PC-9 (cell line): ENCODE data around the gene TRIM24. TPM values are rescaled to one million over a fixed set of nuclear protein-coding genes. Genes with fewer than 3 reads are reported as not detected.

ENCODE experiments used
- BruUV-seq: library from RNA; stranded (reverse); fragments of 400-500 nt; replicated peaks from 2 replicates; lab custom pipeline; 2021; lab: Mats Ljungman, UMichigan
- CTCF ChIA-PET: fragments of 300-600 bp; sonication (Branson Sonifier 250); formaldehyde crosslinking; loops from one replicate; lab custom pipeline; 2022; ENCODE audit warnings: antibody characterized with exemption; lab: Charles Lee
- POLR2A ChIA-PET: fragments of 300-600 bp; sonication (Branson Sonifier 250); formaldehyde crosslinking; loops from one replicate; lab custom pipeline; 2022; ENCODE audit warnings: antibody characterized with exemption; ENCODE audit not compliant: unreplicated experiment; lab: Charles Lee
- DNase-seq, 2 experiments: peaks; one replicate each; pipeline versions ENCODE4 v3.0.0 to v3.0.0-alpha.2; 2015 to 2022; ENCODE audit warnings: mixed read lengths in 1 of 2
- H2AFZ ChIP-seq: fragments of 200-600 bp; sonication (generic); 2 replicates; pipeline ENCODE4 v1.8.1; 2017; ENCODE audit warnings: antibody characterized with exemption
- H3F3A ChIP-seq: fragments of 200-600 bp; sonication (generic); 2 replicates; pipeline ENCODE4 v1.8.1; 2017; ENCODE audit warnings: antibody characterized with exemption, mild to moderate bottlenecking, low read depth; ENCODE audit not compliant: insufficient read depth
- H3K27ac ChIP-seq: fragments of 200-600 bp; sonication (generic); 2 replicates; pipeline ENCODE4 v1.6.1; 2016; ENCODE audit warnings: mixed run types
- H3K27me3 ChIP-seq: fragments of 200-600 bp; sonication (generic); 2 replicates; pipeline ENCODE4 v1.6.1; 2016; ENCODE audit warnings: low read depth, mixed run types; ENCODE audit not compliant: insufficient read depth
- H3K36me3 ChIP-seq: fragments of 200-600 bp; sonication (generic); 2 replicates; pipeline ENCODE4 v1.6.1; 2016; ENCODE audit warnings: low read depth, mixed run types
- H3K4me1 ChIP-seq: fragments of 200-600 bp; sonication (generic); replicated peaks from 2 replicates; pipeline ENCODE4 v1.6.1; 2016; ENCODE audit warnings: mixed run types; ENCODE audit not compliant: insufficient read depth
- H3K4me2 ChIP-seq: fragments of 200-600 bp; sonication (generic); 2 replicates; pipeline ENCODE4 v1.6.1; 2017; ENCODE audit warnings: mixed run types
- H3K4me3 ChIP-seq: fragments of 200-600 bp; sonication (generic); 2 replicates; pipeline ENCODE4 v1.6.1; 2016; ENCODE audit warnings: mixed run types
- H3K79me2 ChIP-seq: fragments of 200-600 bp; sonication (generic); 2 replicates; pipeline ENCODE4 v1.6.1; 2017; ENCODE audit warnings: low read depth, mixed run types
- H3K9me2 ChIP-seq: fragments of 200-600 bp; sonication (generic); 2 replicates; pipeline ENCODE4 v1.8.1; 2017; ENCODE audit warnings: mild to moderate bottlenecking; ENCODE audit not compliant: insufficient read depth
- H3K9me3 ChIP-seq: fragments of 200-600 bp; sonication (generic); 2 replicates; pipeline ENCODE4 v1.8.1; 2016; ENCODE audit warnings: low read depth; ENCODE audit not compliant: insufficient read depth
- H4K20me1 ChIP-seq: fragments of 200-600 bp; sonication (generic); 2 replicates; pipeline ENCODE4 v1.8.1; 2017; ENCODE audit not compliant: insufficient read depth
- EZH2 ChIP-seq: fragments of 200-600 bp; sonication (generic); IDR thresholded peaks from 2 replicates; pipeline ENCODE4 v1.8.0; 2017; ENCODE audit warnings: antibody characterized with exemption, low read depth
- intact Hi-C: fragments of 100-400 bp; cut with micrococcal nuclease; formaldehyde crosslinking; loops from one replicate; pipeline ENCODE4 v1.10.0; 2022; ENCODE audit not compliant: unreplicated experiment
- total RNA-seq: library from RNA; stranded (reverse); gene quantifications from 2 replicates; pipeline ENCODE4 v1.2.3, GENCODE V29; 2021
- TF ChIP-seq, protein P1 (sequence below): fragments of 200-600 bp; sonication (generic); conservative IDR thresholded peaks from 2 replicates; pipeline ENCODE4 v1.6.1; 2017; ENCODE audit warnings: mixed run types, antibody characterized with exemption, mild to moderate bottlenecking, moderate library complexity

The TRIM24 gene
- total RNA-seq, 1 experiment from 2014 or later: 20.5 TPM

DNA sequence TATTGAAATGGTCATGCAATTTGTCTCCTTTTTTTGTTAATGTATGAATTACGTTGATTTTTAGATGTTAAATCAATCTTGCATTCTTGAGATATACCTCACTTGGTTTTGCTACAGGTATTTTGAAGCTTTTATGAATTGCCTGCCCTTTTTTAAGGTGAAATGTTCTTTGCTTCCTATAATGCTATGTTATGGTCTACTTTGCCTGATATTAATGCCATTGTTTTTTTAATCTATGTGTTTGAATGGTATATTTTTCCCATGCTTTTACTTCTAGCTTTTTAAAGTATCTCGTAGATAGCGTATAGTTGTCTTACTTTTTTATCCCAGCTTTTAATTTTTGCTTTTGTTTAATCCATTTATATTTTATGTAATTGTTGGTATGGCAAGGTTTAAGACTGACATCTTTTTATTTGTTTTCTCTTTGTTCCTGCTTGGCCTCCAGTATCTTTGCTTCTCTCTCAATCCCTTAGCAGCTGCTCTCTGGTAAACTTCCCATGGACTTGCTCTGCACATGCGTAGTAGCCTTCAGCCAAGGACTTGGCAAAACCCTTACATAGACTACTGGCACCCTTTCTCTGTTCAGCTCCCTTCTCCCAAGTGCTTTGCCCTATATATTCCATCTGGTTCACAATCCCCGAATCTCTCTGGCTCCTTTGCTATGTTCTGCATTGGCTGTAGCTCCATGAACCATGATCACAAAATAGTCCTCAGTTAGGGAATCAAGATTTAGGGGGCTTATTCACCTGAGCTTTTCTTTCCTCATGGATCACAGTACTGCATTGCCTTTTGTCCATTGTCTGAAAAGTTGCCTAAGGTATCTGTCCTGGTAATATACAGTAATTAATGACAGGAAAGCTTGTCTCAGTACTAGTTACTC lies 8.4 kb downstream of the TRIM24 start:
- Histone ChIP-seq H3K4me3 (no peak overlapping the region), H3F3A (no peaks in the 10 kb centered on the region), H4K20me1 (peaks cover 7% of the 10 kb centered on the region), H3K9me3 (no peaks in the 10 kb centered on the region), H3K36me3 (peaks cover 4% of the 10 kb centered on the region; the same call in 1 of the 2 replicates), H3K4me2 (no peak overlapping the region), H3K4me1 (no peaks in the 10 kb centered on the region), H3K9me2 (no peaks in the 10 kb centered on the region), H3K27ac (no peak overlapping the region), H3K27me3 (no peaks in the 10 kb centered on the region), H3K79me2 (peaks cover 97% of the 10 kb centered on the region), H2AFZ (no peak overlapping the region)
- no peak for DNase-seq
- ChIA-PET POLR2A (interaction anchor here (0.7 kb wide), 1 partner anchor 528 kb away, joined by 4 read pairs; no protein-coding TSS in a partner anchor), CTCF (no interaction called here)
- TF ChIP-seq, protein P1, sequence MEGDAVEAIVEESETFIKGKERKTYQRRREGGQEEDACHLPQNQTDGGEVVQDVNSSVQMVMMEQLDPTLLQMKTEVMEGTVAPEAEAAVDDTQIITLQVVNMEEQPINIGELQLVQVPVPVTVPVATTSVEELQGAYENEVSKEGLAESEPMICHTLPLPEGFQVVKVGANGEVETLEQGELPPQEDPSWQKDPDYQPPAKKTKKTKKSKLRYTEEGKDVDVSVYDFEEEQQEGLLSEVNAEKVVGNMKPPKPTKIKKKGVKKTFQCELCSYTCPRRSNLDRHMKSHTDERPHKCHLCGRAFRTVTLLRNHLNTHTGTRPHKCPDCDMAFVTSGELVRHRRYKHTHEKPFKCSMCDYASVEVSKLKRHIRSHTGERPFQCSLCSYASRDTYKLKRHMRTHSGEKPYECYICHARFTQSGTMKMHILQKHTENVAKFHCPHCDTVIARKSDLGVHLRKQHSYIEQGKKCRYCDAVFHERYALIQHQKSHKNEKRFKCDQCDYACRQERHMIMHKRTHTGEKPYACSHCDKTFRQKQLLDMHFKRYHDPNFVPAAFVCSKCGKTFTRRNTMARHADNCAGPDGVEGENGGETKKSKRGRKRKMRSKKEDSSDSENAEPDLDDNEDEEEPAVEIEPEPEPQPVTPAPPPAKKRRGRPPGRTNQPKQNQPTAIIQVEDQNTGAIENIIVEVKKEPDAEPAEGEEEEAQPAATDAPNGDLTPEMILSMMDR: no peak
- no peak for TF ChIP-seq EZH2
- intact Hi-C loops: no loop called here
- no TSS peak for BruUV-seq

GRCh38 chr7:138470391-138471157 lies 10.5 kb downstream of the TRIM24 start:
- Histone ChIP-seq H3K27me3 (no peaks in the 10 kb centered on the region), H3K9me3 (no peaks in the 10 kb centered on the region), H3K4me1 (no peaks in the 10 kb centered on the region), H3K9me2 (no peaks in the 10 kb centered on the region), H3K36me3 (no peaks in the 10 kb centered on the region), H3F3A (no peaks in the 10 kb centered on the region), H3K79me2 (peaks cover 96% of the 10 kb centered on the region), H3K4me3 (no peak overlapping the region), H4K20me1 (peaks cover 7% of the 10 kb centered on the region), H2AFZ (no peak overlapping the region), H3K4me2 (no peak overlapping the region), H3K27ac (no peak overlapping the region)
- no peak for DNase-seq
- intact Hi-C loops: no loop called here
- CTCF ChIA-PET: no interaction called here
- POLR2A ChIA-PET: interaction anchor here (0.5 kb wide), 1 partner anchor 109 kb away, joined by 3 read pairs; no protein-coding TSS in a partner anchor
- no peak for TF ChIP-seq EZH2
- TF ChIP-seq, protein P1: no peak
- BruUV-seq: no TSS peak

GRCh38 chr7:138472292-138473079 lies 12.4 kb downstream of the TRIM24 start:
- H3K4me1 ChIP-seq: peaks cover 7% of the 10 kb centered on the region; the same call in 1 of the 2 replicates
- no peak overlapping the region for H3K4me3 ChIP-seq
- H3K36me3 ChIP-seq: no peaks in the 10 kb centered on the region
- H4K20me1 ChIP-seq: peaks cover 7% of the 10 kb centered on the region
- CTCF ChIA-PET: no interaction called here
- no peak overlapping the region for H3K4me2 ChIP-seq
- peaks cover 7% of the 10 kb centered on the region; the same call in 1 of the 2 replicates for H3F3A ChIP-seq
- BruUV-seq: no TSS peak
- H3K27ac ChIP-seq: no peak overlapping the region
- H2AFZ ChIP-seq: no peak overlapping the region
- POLR2A ChIA-PET: no interaction called here
- no peaks in the 10 kb centered on the region for H3K9me3 ChIP-seq
- peaks cover 94% of the 10 kb centered on the region for H3K79me2 ChIP-seq
- no peaks in the 10 kb centered on the region for H3K9me2 ChIP-seq
- intact Hi-C loops: no loop called here
- no peaks in the 10 kb centered on the region for H3K27me3 ChIP-seq
- TF ChIP-seq, protein P1: no peak
- TF ChIP-seq EZH2: no peak
- no peak for DNase-seq
